ENCODE measurements around the gene GAGE13. TPM values are rescaled to one million over a fixed set of nuclear protein-coding genes. Genes with fewer than 3 reads are reported as not detected.

GAGE13 gene
- total RNA-seq: not detected in 2 replicates

GRCh38 chrX:49331282-49331681 is at the start of gene GAGE13:
Gene GAGE13 (plus strand): TSS chrX:49331582. CDS start chrX:49332738, 1,156 bp downstream.

GRCh38 chrX:49303346-49303745 is 28.0 kb upstream of the GAGE13 start, which contains the start of gene GAGE10:
Gene GAGE10 (plus strand): TSS chrX:49303646. CDS start chrX:49304860, 1,214 bp downstream.

GRCh38 chrX:49321737-49322136 is 9.6 kb upstream of the GAGE13 start, which contains the start of gene GAGE12J:
Gene GAGE12J (plus strand): TSS chrX:49322037. CDS start chrX:49323194, 1,157 bp downstream.

Other genes starting within 250 kb of the GAGE13 start
- gene GPKOW, start 207.8 kb upstream of the GAGE13 start, total RNA-seq: 17.8 and 20.6 TPM in 2 replicates
- gene MAGIX, start 168.8 kb upstream of the GAGE13 start, total RNA-seq: 0.85 and 1.4 TPM in 2 replicates
- gene PLP2, start 159.7 kb upstream of the GAGE13 start, total RNA-seq: 9.1 and 12.1 TPM in 2 replicates
- 4.1 and 6.7 TPM in 2 replicates for gene PRICKLE3, start 145.2 kb upstream of the GAGE13 start, total RNA-seq
- 0.14 and 0.18 TPM in 2 replicates for gene SYP, start 131.4 kb upstream of the GAGE13 start, total RNA-seq
- gene CACNA1F, start 98.2 kb upstream of the GAGE13 start, total RNA-seq: not detected in 2 replicates
- 6.5 and 7.0 TPM in 2 replicates for gene CCDC22, start 96.1 kb upstream of the GAGE13 start, total RNA-seq
- not detected in 2 replicates for gene FOXP3, start 66.9 kb upstream of the GAGE13 start, total RNA-seq
- gene PPP1R3F, start 61.8 kb upstream of the GAGE13 start, total RNA-seq: 5.0 and 14.3 TPM in 2 replicates
- not detected in 2 replicates for gene GAGE10, start 27.9 kb upstream of the GAGE13 start, total RNA-seq
- gene GAGE12J, start 9.5 kb upstream of the GAGE13 start, total RNA-seq: not detected in 2 replicates
- not detected in 2 replicates for gene GAGE12C, start 200.6 kb downstream of the GAGE13 start, total RNA-seq
- gene GAGE12D, start 210.2 kb downstream of the GAGE13 start, total RNA-seq: not detected in 2 replicates
- not detected in 2 replicates for gene GAGE12E, start 219.7 kb downstream of the GAGE13 start, total RNA-seq
- not detected in 2 replicates for gene GAGE12F, start 229.3 kb downstream of the GAGE13 start, total RNA-seq
- gene GAGE12G, start 238.8 kb downstream of the GAGE13 start, total RNA-seq: not detected in 2 replicates
- gene GAGE12H, start 248.4 kb downstream of the GAGE13 start, total RNA-seq: not detected in 2 replicates

Data from smooth muscle cell of bladder (primary cell).